ENCODE measurements around the gene SFMBT2. TPM values are rescaled to one million over a fixed set of nuclear protein-coding genes. Genes with fewer than 3 reads are reported as not detected.

SFMBT2 gene
- total RNA-seq, 1 donor from 2014 or later, result 11.0 TPM

DNA sequence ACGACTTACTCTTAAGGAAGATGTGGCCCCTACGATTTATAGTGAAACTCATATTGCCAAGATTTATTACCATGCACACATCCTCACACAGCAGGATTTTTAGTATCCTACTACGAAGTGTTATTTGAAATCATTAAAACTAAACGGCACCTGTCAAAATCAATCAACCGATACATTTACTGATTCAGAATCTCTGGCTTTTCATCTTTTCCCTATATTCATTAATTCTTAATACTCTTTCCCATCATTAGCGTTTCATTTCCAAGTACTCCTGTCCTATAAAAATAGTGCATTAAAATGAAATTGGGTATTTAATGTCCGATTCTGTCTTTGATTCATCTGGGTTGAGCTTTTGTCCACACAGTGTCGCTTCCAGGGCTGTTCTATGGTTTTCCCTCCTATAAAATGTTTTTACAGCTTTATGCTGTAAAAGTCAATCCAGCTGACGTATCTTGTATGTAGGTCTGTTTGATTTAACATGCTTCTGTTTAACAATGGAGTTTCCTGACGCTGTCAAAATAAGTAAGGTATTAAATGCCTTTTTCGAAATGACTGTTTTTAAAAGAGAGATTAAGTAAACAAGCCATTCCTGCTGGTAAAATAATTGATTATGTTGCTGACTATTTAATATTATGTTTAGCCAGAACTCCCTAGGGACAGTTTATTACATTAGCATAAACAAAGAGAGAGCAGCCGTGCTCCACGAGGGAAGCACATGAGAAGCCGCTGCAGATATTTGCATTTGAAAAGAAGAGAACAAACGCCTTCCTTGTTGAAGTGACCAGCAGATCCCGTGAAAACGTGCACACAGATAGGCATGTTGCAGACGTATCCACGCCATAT, 22.3 kb upstream of the SFMBT2 start:
- no peaks in the 10 kb centered on the region for H3K4me1 ChIP-seq
- H3K36me3 ChIP-seq, result no peaks in the 10 kb centered on the region
- H3K27ac ChIP-seq (replicated peaks), result no peak overlapping the region
- no peaks in the 10 kb centered on the region for H3K9me3 ChIP-seq (replicated peaks)
- no peak for DNase-seq
- intact Hi-C loops (cut with micrococcal nuclease), result no loop called here
- TF ChIP-seq CTCF (IDR thresholded peaks at IDR 0.05; ENCODE audit: borderline replicate concordance), result no peak
- H3K27me3 ChIP-seq (ENCODE audit: low read depth), result peaks cover 59% of the 10 kb centered on the region
- no peak overlapping the region for H3K4me3 ChIP-seq

- no peak for DNase-seq
- H3K9me3 ChIP-seq (replicated peaks), result no peaks in the 10 kb centered on the region
- no peaks in the 10 kb centered on the region for H3K36me3 ChIP-seq
- H3K27me3 ChIP-seq (ENCODE audit: low read depth), result peaks cover 40% of the 10 kb centered on the region
- H3K27ac ChIP-seq (replicated peaks), result no peak overlapping the region
- no peaks in the 10 kb centered on the region for H3K4me1 ChIP-seq
- no peak for TF ChIP-seq CTCF (IDR thresholded peaks at IDR 0.05; ENCODE audit: borderline replicate concordance)
- intact Hi-C loops (cut with micrococcal nuclease), result no loop called here
- no peak overlapping the region for H3K4me3 ChIP-seq
Observed at GRCh38 chr10:7428673-7429350, 18.0 kb upstream of the SFMBT2 start.

- Histone ChIP-seq H3K27ac (replicated peaks) (no peak overlapping the region), H3K4me3 (no peak overlapping the region), H3K9me3 (replicated peaks) (no peaks in the 10 kb centered on the region), H3K36me3 (no peaks in the 10 kb centered on the region), H3K4me1 (no peaks in the 10 kb centered on the region), H3K27me3 (ENCODE audit: low read depth) (peaks cover 47% of the 10 kb centered on the region)
- intact Hi-C loops (cut with micrococcal nuclease), result no loop called here
- no peak for TF ChIP-seq CTCF (IDR thresholded peaks at IDR 0.05; ENCODE audit: borderline replicate concordance)
- no peak for DNase-seq
Observed at GRCh38 chr10:7426349-7426748, 15.5 kb upstream of the SFMBT2 start.

DNA sequence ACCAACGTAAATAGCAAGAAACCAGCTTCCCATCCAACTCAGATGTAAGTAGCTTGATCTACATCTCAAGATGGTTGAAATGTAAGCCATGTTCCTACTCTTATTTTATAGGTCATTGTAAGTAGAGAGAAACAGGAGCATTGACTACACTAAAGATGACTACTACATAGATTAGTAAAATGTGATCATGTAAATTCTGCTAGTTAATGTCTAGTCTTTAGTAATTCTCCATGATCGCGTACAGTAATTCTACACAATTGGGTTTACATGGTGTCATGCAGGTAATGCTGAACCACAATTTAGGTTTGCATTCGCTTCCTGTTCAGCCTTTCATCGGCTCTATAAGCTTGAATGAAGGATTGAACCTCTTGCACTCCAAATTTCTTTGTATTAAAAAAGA, 14.9 kb upstream of the SFMBT2 start:
- no peak overlapping the region for H3K27ac ChIP-seq (replicated peaks)
- DNase-seq, result no peak
- no peaks in the 10 kb centered on the region for H3K4me1 ChIP-seq
- H3K4me3 ChIP-seq, result no peak overlapping the region
- TF ChIP-seq CTCF (IDR thresholded peaks at IDR 0.05; ENCODE audit: borderline replicate concordance), result no peak
- peaks cover 49% of the 10 kb centered on the region for H3K27me3 ChIP-seq (ENCODE audit: low read depth)
- H3K9me3 ChIP-seq (replicated peaks), result no peaks in the 10 kb centered on the region
- H3K36me3 ChIP-seq, result no peaks in the 10 kb centered on the region
- intact Hi-C loops (cut with micrococcal nuclease), result no loop called here

DNA sequence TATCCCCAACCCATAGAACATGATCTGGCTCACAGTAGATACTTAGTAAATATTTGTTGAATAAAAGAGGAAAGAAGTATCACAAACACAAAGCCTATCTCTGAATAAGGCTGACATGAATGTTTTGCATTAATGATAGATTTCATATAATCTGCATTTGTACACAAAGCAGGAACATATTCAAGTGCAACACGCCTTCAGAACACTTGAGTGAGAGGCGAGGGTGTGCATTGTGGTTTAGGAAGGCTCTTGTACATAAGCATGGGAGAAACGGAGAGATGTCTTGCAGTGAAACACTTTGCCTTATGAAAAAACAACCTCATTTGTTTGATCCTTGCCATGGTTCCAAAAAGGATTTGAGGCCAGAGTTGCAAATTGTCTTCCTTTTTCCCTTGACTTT, 14.1 kb upstream of the SFMBT2 start:
- intact Hi-C loops (cut with micrococcal nuclease), result no loop called here
- H3K27ac ChIP-seq (replicated peaks), result no peak overlapping the region

More for the DNA sequence above, 14.1 kb upstream of the SFMBT2 start:
- Histone ChIP-seq H3K36me3 (no peaks in the 10 kb centered on the region), H3K4me3 (no peak overlapping the region), H3K9me3 (replicated peaks) (no peaks in the 10 kb centered on the region), H3K27me3 (ENCODE audit: low read depth) (peaks cover 53% of the 10 kb centered on the region), H3K4me1 (no peaks in the 10 kb centered on the region)
- no peak for TF ChIP-seq CTCF (IDR thresholded peaks at IDR 0.05; ENCODE audit: borderline replicate concordance)
- DNase-seq, result no peak

Data from left ventricle myocardium inferior (tissue), 1 donor.